Breast epithelium (tissue), 4 donors: ENCODE results near the gene METTL16. TPM values are rescaled to one million over a fixed set of nuclear protein-coding genes. Genes with fewer than 3 reads are reported as not detected.
A peak's percentile ranks its signal among the peaks of the same experiment; 100 is the strongest.

Experiments
- DNase-seq, 2 donors: peaks; one replicate each; pipeline ENCODE4 v3.0.0-alpha.2; 2019; ENCODE audit warnings: low spot score in 2 of 2
- H3K27ac ChIP-seq, 2 donors: fragments of 200-600 bp; sonication (generic) in 1 of 2; one replicate each; pipeline ENCODE4 v1.5.1; 2016 to 2019; ENCODE audit warnings: mild to moderate bottlenecking in 1 of 2
- H3K27me3 ChIP-seq, 2 donors: fragments of 200-600 bp; sonication (generic) in 1 of 2; one replicate each; pipeline versions ENCODE4 v1.5.1 to v1.6.0; 2017 to 2019; ENCODE audit warnings: control low read depth in 1 of 2, mild to moderate bottlenecking in 1 of 2
- H3K36me3 ChIP-seq: fragments of 200-600 bp; one replicate; pipeline ENCODE4 v1.5.1; 2019
- H3K4me1 ChIP-seq, 2 donors: fragments of 200-600 bp; sonication (generic); one replicate each; pipeline ENCODE4 v1.5.1; 2016 to 2019; ENCODE audit warnings: control low read depth in 1 of 2
- H3K4me3 ChIP-seq, 3 donors: fragments of 200-600 bp; sonication (generic); 1 replicate in 2 of 3; 2 replicates in 1 of 3; pipeline ENCODE4 v1.5.1; 2016 to 2019; ENCODE audit warnings: mild to moderate bottlenecking in 3 of 3, moderate library complexity in 2 of 3
- H3K9me3 ChIP-seq, 2 donors: fragments of 200-600 bp; sonication (generic) in 1 of 2; one replicate each; pipeline ENCODE4 v1.5.1; 2016 to 2019; ENCODE audit warnings: control low read depth in 1 of 2
- POLR2A ChIP-seq: fragments of 450-650 bp; IDR thresholded peaks from one replicate; pipeline ENCODE4 v1.6.1; 2016; ENCODE audit warnings: antibody characterized with exemption, mild to moderate bottlenecking, moderate library complexity
- POLR2AphosphoS5 ChIP-seq, 3 donors: sonication (generic); formaldehyde crosslinking; IDR thresholded peaks; one replicate each; pipeline ENCODE4 v1.6.1; 2017; ENCODE audit warnings: antibody characterized with exemption in 3 of 3
- intact Hi-C: fragments of 100-400 bp; cut with DNase I; formaldehyde crosslinking; loops from one replicate; pipeline ENCODE4 v1.15.1; 2023; ENCODE audit warnings: low total_unique reads
- total RNA-seq, 3 donors: library from RNA; depleted of rRNA; stranded (reverse); fragments of >200 nt; gene quantifications; one replicate each; pipeline ENCODE4 v1.1.0, GENCODE V29; 2016
- TF ChIP-seq, protein P1 (sequence below), 3 donors: fragments of 450-650 bp; IDR thresholded peaks; one replicate each; pipeline ENCODE4 v1.5.1; 2016 to 2017; ENCODE audit warnings: antibody characterized with exemption in 3 of 3, mild to moderate bottlenecking in 3 of 3, moderate library complexity in 3 of 3

METTL16 gene
- total RNA-seq, 3 donors from 2014 or later: 25.6 to 46.4 (median 26.9) TPM

DNA sequence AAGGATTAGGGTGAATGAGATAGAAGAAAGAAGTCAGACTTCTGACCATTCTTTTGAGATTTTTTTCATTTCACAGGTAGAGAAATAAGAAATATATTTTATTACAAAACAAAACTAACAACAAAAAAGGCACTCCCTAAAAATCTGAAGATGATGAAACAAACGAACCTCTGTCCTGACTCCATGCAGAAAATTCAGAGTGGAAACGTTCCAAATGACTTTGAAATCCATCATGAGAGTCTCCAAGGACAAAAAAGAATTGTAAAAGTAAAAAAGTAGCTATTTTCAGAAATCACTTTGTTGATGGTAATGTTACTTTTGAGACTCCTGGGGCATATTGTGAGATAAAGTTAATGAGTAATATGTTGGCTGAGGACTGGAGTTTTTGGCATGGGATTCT is 84.5 kb downstream of the METTL16 start:
- no peaks in the 10 kb centered on the region for H3K4me1 ChIP-seq
- H3K27me3 ChIP-seq: no peaks in the 10 kb centered on the region
- intact Hi-C loops: no loop called here
- TF ChIP-seq, protein P1, sequence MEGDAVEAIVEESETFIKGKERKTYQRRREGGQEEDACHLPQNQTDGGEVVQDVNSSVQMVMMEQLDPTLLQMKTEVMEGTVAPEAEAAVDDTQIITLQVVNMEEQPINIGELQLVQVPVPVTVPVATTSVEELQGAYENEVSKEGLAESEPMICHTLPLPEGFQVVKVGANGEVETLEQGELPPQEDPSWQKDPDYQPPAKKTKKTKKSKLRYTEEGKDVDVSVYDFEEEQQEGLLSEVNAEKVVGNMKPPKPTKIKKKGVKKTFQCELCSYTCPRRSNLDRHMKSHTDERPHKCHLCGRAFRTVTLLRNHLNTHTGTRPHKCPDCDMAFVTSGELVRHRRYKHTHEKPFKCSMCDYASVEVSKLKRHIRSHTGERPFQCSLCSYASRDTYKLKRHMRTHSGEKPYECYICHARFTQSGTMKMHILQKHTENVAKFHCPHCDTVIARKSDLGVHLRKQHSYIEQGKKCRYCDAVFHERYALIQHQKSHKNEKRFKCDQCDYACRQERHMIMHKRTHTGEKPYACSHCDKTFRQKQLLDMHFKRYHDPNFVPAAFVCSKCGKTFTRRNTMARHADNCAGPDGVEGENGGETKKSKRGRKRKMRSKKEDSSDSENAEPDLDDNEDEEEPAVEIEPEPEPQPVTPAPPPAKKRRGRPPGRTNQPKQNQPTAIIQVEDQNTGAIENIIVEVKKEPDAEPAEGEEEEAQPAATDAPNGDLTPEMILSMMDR (IDR thresholded peaks at IDR 0.05): no peak
- TF ChIP-seq POLR2A: no peak
- TF ChIP-seq POLR2AphosphoS5 (IDR thresholded peaks at IDR 0.05): no peak
- H3K9me3 ChIP-seq: no peaks in the 10 kb centered on the region
- no peak for DNase-seq
- no peak overlapping the region for H3K27ac ChIP-seq
- H3K36me3 ChIP-seq: no peaks in the 10 kb centered on the region
- no peak overlapping the region for H3K4me3 ChIP-seq

DNA sequence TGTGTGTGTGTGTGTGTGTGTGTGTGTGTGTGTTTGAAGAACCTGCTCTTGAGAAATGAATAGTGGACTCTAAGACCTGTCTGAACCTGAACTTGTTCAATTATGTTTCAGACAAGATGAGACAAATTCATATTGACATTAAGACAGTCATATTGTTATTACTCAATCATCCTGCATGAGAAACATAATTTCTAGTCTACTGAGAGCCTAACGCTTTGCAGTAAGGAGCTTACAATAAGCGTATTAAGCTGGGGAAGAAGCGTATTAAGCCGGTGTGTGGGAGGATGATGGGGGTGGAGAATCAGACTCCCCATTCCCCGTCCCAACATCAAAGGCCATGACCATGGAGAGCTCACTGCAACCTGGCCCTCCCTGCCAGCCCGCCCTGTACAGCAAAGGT is 88.4 kb downstream of the METTL16 start:
- Histone ChIP-seq H3K9me3 (no peaks in the 10 kb centered on the region), H3K27ac (peak overlapping the region; percentile 7 to 25), H3K27me3 (no peaks in the 10 kb centered on the region), H3K36me3 (no peaks in the 10 kb centered on the region), H3K4me3 (no peak overlapping the region), H3K4me1 (no peaks in the 10 kb centered on the region)
- no peak for DNase-seq
- intact Hi-C loops: no loop called here
- TF ChIP-seq POLR2AphosphoS5 (IDR thresholded peaks at IDR 0.05): no peak
- TF ChIP-seq POLR2A: no peak
- TF ChIP-seq, protein P1 (IDR thresholded peaks at IDR 0.05): no peak

DNA sequence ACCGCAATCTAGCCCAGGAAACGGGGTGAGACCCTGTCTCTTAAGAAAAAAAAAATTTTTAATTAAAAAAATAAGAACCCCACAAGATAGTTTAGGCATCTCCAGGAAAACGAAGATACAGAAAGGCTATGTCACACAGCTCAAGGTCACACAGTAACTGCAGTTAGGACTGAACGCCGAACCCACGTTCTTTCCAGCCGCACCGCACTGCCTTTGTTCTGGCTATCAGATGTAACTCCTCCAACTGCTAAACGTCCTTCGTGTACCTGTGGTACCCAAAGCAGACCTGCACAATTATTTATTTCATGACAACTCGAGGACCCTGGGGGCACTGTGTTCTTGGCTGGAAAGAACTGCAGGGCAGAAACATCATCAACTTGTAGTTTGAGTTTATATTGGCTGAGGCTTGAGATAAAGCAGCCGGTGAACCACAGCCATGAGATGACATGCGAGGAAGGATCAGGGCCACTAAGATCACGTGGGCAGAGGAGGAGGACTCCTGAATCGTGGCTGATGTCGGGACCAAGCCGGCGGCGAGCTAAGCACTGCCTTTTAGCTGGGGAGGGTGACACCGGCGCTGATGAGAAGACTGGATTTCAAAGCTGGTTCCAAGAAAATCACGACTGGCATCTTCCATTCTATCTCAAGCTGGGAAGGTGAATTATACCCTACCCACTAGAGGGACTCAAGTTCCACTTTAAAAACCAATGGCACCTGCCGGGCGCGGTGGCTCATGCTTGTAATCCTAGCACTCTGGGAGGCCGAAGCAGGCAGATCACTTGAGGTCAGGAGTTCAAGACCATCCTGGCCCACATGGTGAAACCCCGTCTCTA is 90.2 kb downstream of the METTL16 start:
- peak overlapping the region in 1 of 2 donors; percentile 34 for H3K27ac ChIP-seq
- no peak overlapping the region for H3K4me3 ChIP-seq
- no peaks in the 10 kb centered on the region for H3K36me3 ChIP-seq
- H3K27me3 ChIP-seq: no peaks in the 10 kb centered on the region
- no peaks in the 10 kb centered on the region for H3K9me3 ChIP-seq
- no peaks in the 10 kb centered on the region for H3K4me1 ChIP-seq
- TF ChIP-seq, protein P1 (IDR thresholded peaks at IDR 0.05): no peak
- TF ChIP-seq POLR2AphosphoS5 (IDR thresholded peaks at IDR 0.05) (no peak), POLR2A (no peak)
- DNase-seq: no peak
- intact Hi-C loops: no loop called here

DNA sequence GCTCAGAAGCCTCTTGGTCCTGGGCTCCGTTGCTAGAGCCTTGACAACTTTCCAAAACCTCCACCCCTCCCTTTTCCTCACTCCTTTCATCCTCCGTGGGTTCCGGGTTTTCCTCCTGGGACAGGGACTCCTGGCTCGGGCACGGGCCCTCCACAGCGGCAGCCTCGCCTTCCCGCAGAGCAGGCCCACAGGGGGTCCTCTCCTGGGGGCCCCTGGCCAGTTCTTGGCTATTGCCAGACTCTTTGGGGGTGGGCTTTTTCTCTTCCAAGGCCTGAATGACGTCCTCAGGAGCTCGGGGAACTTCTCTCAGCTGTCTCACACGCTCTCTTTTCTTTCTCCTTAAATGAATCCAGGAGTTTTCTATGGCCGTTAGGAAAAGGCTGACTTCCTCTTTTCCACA is 91.5 kb downstream of the METTL16 start:
- H3K27me3 ChIP-seq: no peaks in the 10 kb centered on the region
- no peak overlapping the region for H3K4me3 ChIP-seq
- intact Hi-C loops: no loop called here
- no peaks in the 10 kb centered on the region for H3K9me3 ChIP-seq
- no peak for TF ChIP-seq POLR2AphosphoS5 (IDR thresholded peaks at IDR 0.05)
- TF ChIP-seq, protein P1 (IDR thresholded peaks at IDR 0.05): no peak
- no peak for TF ChIP-seq POLR2A
- H3K36me3 ChIP-seq: no peaks in the 10 kb centered on the region
- peak overlapping the region; percentile 0 to 41 for H3K27ac ChIP-seq
- H3K4me1 ChIP-seq: no peaks in the 10 kb centered on the region
- no peak for DNase-seq

DNA sequence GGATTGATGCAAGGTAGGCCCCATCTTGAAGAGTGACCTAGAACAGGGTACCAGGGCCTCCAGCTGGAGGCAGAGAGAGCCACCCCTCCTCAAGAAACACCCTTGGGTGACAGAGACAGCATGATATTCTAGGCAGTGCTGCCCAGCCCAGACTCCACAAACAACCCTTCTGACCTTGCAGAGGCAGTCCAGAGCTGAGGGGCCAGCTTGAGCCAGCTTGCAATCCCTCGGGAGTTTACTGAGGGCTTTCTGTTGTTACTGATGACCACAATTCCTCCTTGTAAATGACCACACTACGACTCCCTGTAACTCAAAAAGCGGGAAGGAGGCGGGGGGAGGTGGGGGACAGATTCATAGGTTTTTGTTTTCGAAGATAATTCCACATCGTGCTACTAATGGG is 92.2 kb downstream of the METTL16 start:
- Histone ChIP-seq H3K9me3 (no peaks in the 10 kb centered on the region), H3K36me3 (no peaks in the 10 kb centered on the region), H3K27me3 (no peaks in the 10 kb centered on the region), H3K27ac (peak overlapping the region in 1 of 2 donors; percentile 32), H3K4me3 (no peak overlapping the region), H3K4me1 (no peaks in the 10 kb centered on the region)
- intact Hi-C loops: loop anchor here (5.0 kb wide), 1 partner anchor 37 kb away; no protein-coding TSS in a partner anchor
- no peak for DNase-seq
- no peak for TF ChIP-seq POLR2A
